K562 (cell line): Measurements from ENCODE around the gene SEC24C. TPM values are rescaled to one million over a fixed set of nuclear protein-coding genes. Genes with fewer than 3 reads are reported as not detected.

Experiments used
- polyA plus RNA-seq, 8 experiments: library from polyadenylated mRNA; depleted of rRNA in 4 of 8; stranded (reverse) in 5 of 8; unstranded in 3 of 8; fragments of >200 nt; fragmentation: Nextera tagmentation in 2 of 8; fragmentation: Illumina TruSeq in 1 of 8; extraction: Ambion mirVana in 2 of 8; extraction: Trizol in 1 of 8; gene quantifications; 2 replicates each; pipeline versions ENCODE4 v1.2.1 to v1.2.3, GENCODE V29; 2011 to 2014; ENCODE audit warnings: inconsistent platforms in 1 of 8, missing spikeins in 1 of 8
- small RNA-seq: library from RNA; depleted of rRNA; stranded (forward); fragments of <200 nt; gene quantifications from one replicate; pipeline ENCODE3, GENCODE V24; 2014
- total RNA-seq, 7 experiments: library from RNA; depleted of rRNA in 6 of 7; stranded (reverse); fragments of >200 nt in 6 of 7; fragmentation: Illumina TruSeq in 2 of 7; extraction: Trizol in 2 of 7; gene quantifications; 2 replicates each; pipeline versions ENCODE4 v1.2.1 to v1.2.3, GENCODE V29; 2011 to 2021; ENCODE audit warnings: low replicate concordance in 1 of 7

The SEC24C gene
- total and polyA plus RNA-seq, 9 of the 15 experiments (the other 6 are each of a cell fraction or from before 2014, with no cell fraction given) = 19.0 to 115 (median 70.5) TPM

Small RNA genes lying within 50 kb of the gene (small RNA-seq; reads per million reads assigned to genes)
- gene AC022400.4 (not detected), gene AC022400.9 (not detected), gene RNA5SP320 (not detected), gene ZSWIM8-AS1 (not detected)

Other genes starting within 250 kb of the SEC24C start
Only the 7 nearest of the 10 such genes appear.
- not detected in 2 replicates for gene MYOZ1, start 102.9 kb upstream of the SEC24C start, total RNA-seq (2014; rRNA removed)
- not detected in 2 replicates for gene MYOZ1, start 102.9 kb upstream of the SEC24C start, total RNA-seq (2014; rRNA removed; fragmentation: Illumina TruSeq; extraction: Trizol)
- 0.18 and 0.23 TPM in 2 replicates for gene MYOZ1, start 102.9 kb upstream of the SEC24C start, total RNA-seq (2015; rRNA removed; fragmentation: Illumina TruSeq; extraction: Trizol)
- not detected in 2 replicates for gene MYOZ1, start 102.9 kb upstream of the SEC24C start, total RNA-seq (2021)
- gene MYOZ1, start 102.9 kb upstream of the SEC24C start, polyA plus RNA-seq (2011; rRNA removed) = 0.06 and 0.09 TPM in 2 replicates
- 0.10 TPM in 1 of 2 replicates, not detected in the other for gene MYOZ1, start 102.9 kb upstream of the SEC24C start, polyA plus RNA-seq (2014; fragmentation: Illumina TruSeq; extraction: Trizol)
- gene MYOZ1, start 102.9 kb upstream of the SEC24C start, polyA plus RNA-seq (2014; fragmentation: Nextera tagmentation; extraction: Ambion mirVana) = under 1 TPM in 1 of 2 experiments, not detected in 1; 0.03 TPM
- gene MYOZ1, start 102.9 kb upstream of the SEC24C start, polyA plus RNA-seq (2014; rRNA removed) = 0.09 and 0.11 TPM in 2 replicates
- 0.04 TPM in 1 of 2 replicates, not detected in the other for gene SYNPO2L, start 88.3 kb upstream of the SEC24C start, total RNA-seq (2014; rRNA removed)
- gene SYNPO2L, start 88.3 kb upstream of the SEC24C start, total RNA-seq (2014; rRNA removed; fragmentation: Illumina TruSeq; extraction: Trizol) = not detected in 2 replicates
- not detected in 2 replicates for gene SYNPO2L, start 88.3 kb upstream of the SEC24C start, total RNA-seq (2015; rRNA removed; fragmentation: Illumina TruSeq; extraction: Trizol)
- 0.07 TPM in 1 of 2 replicates, not detected in the other for gene SYNPO2L, start 88.3 kb upstream of the SEC24C start, total RNA-seq (2021)
- gene SYNPO2L, start 88.3 kb upstream of the SEC24C start, polyA plus RNA-seq (2011; rRNA removed) = 0.03 TPM in 1 of 2 replicates, not detected in the other
- 0.03 and 0.07 TPM in 2 replicates for gene SYNPO2L, start 88.3 kb upstream of the SEC24C start, polyA plus RNA-seq (2014; fragmentation: Illumina TruSeq; extraction: Trizol)
- gene SYNPO2L, start 88.3 kb upstream of the SEC24C start, polyA plus RNA-seq (2014; fragmentation: Nextera tagmentation; extraction: Ambion mirVana) = not detected
- not detected in 2 replicates for gene SYNPO2L, start 88.3 kb upstream of the SEC24C start, polyA plus RNA-seq (2014; rRNA removed)
- gene AGAP5, start 46.3 kb upstream of the SEC24C start, total RNA-seq (2014; rRNA removed) = 1.2 and 3.5 TPM in 2 replicates
- gene AGAP5, start 46.3 kb upstream of the SEC24C start, total RNA-seq (2014; rRNA removed; fragmentation: Illumina TruSeq; extraction: Trizol) = 3.7 and 5.3 TPM in 2 replicates
- gene AGAP5, start 46.3 kb upstream of the SEC24C start, total RNA-seq (2015; rRNA removed; fragmentation: Illumina TruSeq; extraction: Trizol) = 6.1 and 6.2 TPM in 2 replicates
- gene AGAP5, start 46.3 kb upstream of the SEC24C start, total RNA-seq (2021) = 5.1 and 5.6 TPM in 2 replicates
- 7.5 and 10.1 TPM in 2 replicates for gene AGAP5, start 46.3 kb upstream of the SEC24C start, polyA plus RNA-seq (2011; rRNA removed)
- gene AGAP5, start 46.3 kb upstream of the SEC24C start, polyA plus RNA-seq (2014; fragmentation: Illumina TruSeq; extraction: Trizol) = 5.4 and 7.0 TPM in 2 replicates
- under 1 TPM; 0.32 to 0.66 TPM for gene AGAP5, start 46.3 kb upstream of the SEC24C start, polyA plus RNA-seq (2014; fragmentation: Nextera tagmentation; extraction: Ambion mirVana)
- 5.0 and 6.8 TPM in 2 replicates for gene AGAP5, start 46.3 kb upstream of the SEC24C start, polyA plus RNA-seq (2014; rRNA removed)
- 82.9 and 130 TPM in 2 replicates for gene CHCHD1, start 37.7 kb downstream of the SEC24C start, total RNA-seq (2014; rRNA removed)
- 68.2 and 79.6 TPM in 2 replicates for gene CHCHD1, start 37.7 kb downstream of the SEC24C start, total RNA-seq (2014; rRNA removed; fragmentation: Illumina TruSeq; extraction: Trizol)
- 69.6 and 83.4 TPM in 2 replicates for gene CHCHD1, start 37.7 kb downstream of the SEC24C start, total RNA-seq (2015; rRNA removed; fragmentation: Illumina TruSeq; extraction: Trizol)
- gene CHCHD1, start 37.7 kb downstream of the SEC24C start, total RNA-seq (2021) = 52.9 and 54.9 TPM in 2 replicates
- 84.9 and 110 TPM in 2 replicates for gene CHCHD1, start 37.7 kb downstream of the SEC24C start, polyA plus RNA-seq (2011; rRNA removed)
- 59.5 and 75.0 TPM in 2 replicates for gene CHCHD1, start 37.7 kb downstream of the SEC24C start, polyA plus RNA-seq (2014; fragmentation: Illumina TruSeq; extraction: Trizol)
- 100 to 1,000 TPM in 1 of 2 experiments, 10 to 100 TPM in 1; 89.7 to 114 TPM for gene CHCHD1, start 37.7 kb downstream of the SEC24C start, polyA plus RNA-seq (2014; fragmentation: Nextera tagmentation; extraction: Ambion mirVana)
- 126 and 135 TPM in 2 replicates for gene CHCHD1, start 37.7 kb downstream of the SEC24C start, polyA plus RNA-seq (2014; rRNA removed)
- gene ZSWIM8, start 41.2 kb downstream of the SEC24C start, total RNA-seq (2014; rRNA removed) = 21.9 and 34.2 TPM in 2 replicates
- 14.9 and 15.0 TPM in 2 replicates for gene ZSWIM8, start 41.2 kb downstream of the SEC24C start, total RNA-seq (2014; rRNA removed; fragmentation: Illumina TruSeq; extraction: Trizol)
- gene ZSWIM8, start 41.2 kb downstream of the SEC24C start, total RNA-seq (2015; rRNA removed; fragmentation: Illumina TruSeq; extraction: Trizol) = 26.7 and 30.0 TPM in 2 replicates
- gene ZSWIM8, start 41.2 kb downstream of the SEC24C start, total RNA-seq (2021) = 43.4 and 45.6 TPM in 2 replicates
- 35.1 and 76.4 TPM in 2 replicates for gene ZSWIM8, start 41.2 kb downstream of the SEC24C start, polyA plus RNA-seq (2011; rRNA removed)
- 40.7 and 51.3 TPM in 2 replicates for gene ZSWIM8, start 41.2 kb downstream of the SEC24C start, polyA plus RNA-seq (2014; fragmentation: Illumina TruSeq; extraction: Trizol)
- gene ZSWIM8, start 41.2 kb downstream of the SEC24C start, polyA plus RNA-seq (2014; fragmentation: Nextera tagmentation; extraction: Ambion mirVana) = 1 to 10 TPM; 5.6 to 6.2 TPM
- gene ZSWIM8, start 41.2 kb downstream of the SEC24C start, polyA plus RNA-seq (2014; rRNA removed) = 38.4 and 47.8 TPM in 2 replicates
- 27.2 and 32.1 TPM in 2 replicates for gene NDST2, start 67.2 kb downstream of the SEC24C start, total RNA-seq (2014; rRNA removed)
- 12.5 and 14.7 TPM in 2 replicates for gene NDST2, start 67.2 kb downstream of the SEC24C start, total RNA-seq (2014; rRNA removed; fragmentation: Illumina TruSeq; extraction: Trizol)
- 18.2 and 19.6 TPM in 2 replicates for gene NDST2, start 67.2 kb downstream of the SEC24C start, total RNA-seq (2015; rRNA removed; fragmentation: Illumina TruSeq; extraction: Trizol)
- gene NDST2, start 67.2 kb downstream of the SEC24C start, total RNA-seq (2021) = 33.9 and 35.7 TPM in 2 replicates
- gene NDST2, start 67.2 kb downstream of the SEC24C start, polyA plus RNA-seq (2011; rRNA removed) = 23.8 and 31.6 TPM in 2 replicates
- 22.6 TPM in 2 replicates for gene NDST2, start 67.2 kb downstream of the SEC24C start, polyA plus RNA-seq (2014; fragmentation: Illumina TruSeq; extraction: Trizol)
- gene NDST2, start 67.2 kb downstream of the SEC24C start, polyA plus RNA-seq (2014; fragmentation: Nextera tagmentation; extraction: Ambion mirVana) = 1 to 10 TPM; 4.7 to 6.3 TPM
- 30.5 and 31.4 TPM in 2 replicates for gene NDST2, start 67.2 kb downstream of the SEC24C start, polyA plus RNA-seq (2014; rRNA removed)
- 23.4 and 26.7 TPM in 2 replicates for gene CAMK2G, start 130.2 kb downstream of the SEC24C start, total RNA-seq (2014; rRNA removed)
- 22.3 and 25.1 TPM in 2 replicates for gene CAMK2G, start 130.2 kb downstream of the SEC24C start, total RNA-seq (2014; rRNA removed; fragmentation: Illumina TruSeq; extraction: Trizol)
- gene CAMK2G, start 130.2 kb downstream of the SEC24C start, total RNA-seq (2015; rRNA removed; fragmentation: Illumina TruSeq; extraction: Trizol) = 32.2 and 33.2 TPM in 2 replicates
- 29.5 and 32.6 TPM in 2 replicates for gene CAMK2G, start 130.2 kb downstream of the SEC24C start, total RNA-seq (2021)
- 37.5 and 41.6 TPM in 2 replicates for gene CAMK2G, start 130.2 kb downstream of the SEC24C start, polyA plus RNA-seq (2011; rRNA removed)
- gene CAMK2G, start 130.2 kb downstream of the SEC24C start, polyA plus RNA-seq (2014; fragmentation: Illumina TruSeq; extraction: Trizol) = 35.5 and 37.9 TPM in 2 replicates
- gene CAMK2G, start 130.2 kb downstream of the SEC24C start, polyA plus RNA-seq (2014; fragmentation: Nextera tagmentation; extraction: Ambion mirVana) = 10 to 100 TPM in 1 of 2 experiments, 1 to 10 TPM in 1; 9.0 to 10.4 TPM
- gene CAMK2G, start 130.2 kb downstream of the SEC24C start, polyA plus RNA-seq (2014; rRNA removed) = 36.2 and 37.2 TPM in 2 replicates